ENCODE results near the gene TMEM248.
A peak's percentile ranks its signal among the peaks of the same experiment; 100 is the strongest.
"Not testable (repeated sequence)": the region's sequence is repeated elsewhere in the genome, so short reads cannot be mapped to it uniquely, and the experiment has no call there.

Gene TMEM248

DNA sequence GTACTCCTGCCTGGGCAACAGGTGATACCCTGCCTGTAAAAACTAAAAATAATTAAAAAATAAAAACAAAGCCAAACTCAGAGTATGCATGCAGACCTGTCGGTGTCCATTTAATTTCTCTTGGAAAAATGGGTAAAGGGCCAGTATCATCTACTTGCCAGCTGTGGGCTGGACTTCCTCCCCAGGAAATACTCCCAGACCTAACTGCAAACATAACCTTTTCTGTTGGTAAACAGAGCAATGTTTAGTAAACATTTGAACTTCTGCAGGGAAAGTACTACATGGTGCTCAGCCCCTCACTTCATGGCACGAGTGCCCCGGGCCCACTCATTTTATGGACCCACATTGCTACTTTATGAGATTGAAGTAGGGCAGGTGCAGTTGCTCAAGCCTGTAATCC, 10.2 kb upstream of the TMEM248 start:
- DNase-seq, result no peak

DNA sequence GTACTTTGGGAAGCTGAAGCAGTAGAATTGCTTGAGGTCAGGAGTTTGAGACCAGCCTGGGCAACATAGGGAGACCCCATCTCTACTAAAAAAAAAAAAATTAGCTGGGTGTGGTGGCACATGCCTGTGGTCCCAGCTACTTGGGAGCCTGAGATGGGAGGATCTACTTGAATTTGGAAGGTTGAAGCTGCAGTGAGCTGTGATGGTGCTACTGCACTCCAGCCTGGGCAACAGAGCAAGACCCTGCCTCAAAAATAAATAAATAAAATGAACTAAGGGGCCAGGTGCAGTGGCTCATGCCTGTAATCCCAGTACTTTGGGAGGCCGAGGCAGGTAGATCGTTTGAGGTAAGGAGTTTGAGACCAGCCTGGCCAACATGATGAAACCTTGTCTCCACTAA, 9.8 kb upstream of the TMEM248 start:
- DNase-seq, result not testable (repeated sequence)

DNA sequence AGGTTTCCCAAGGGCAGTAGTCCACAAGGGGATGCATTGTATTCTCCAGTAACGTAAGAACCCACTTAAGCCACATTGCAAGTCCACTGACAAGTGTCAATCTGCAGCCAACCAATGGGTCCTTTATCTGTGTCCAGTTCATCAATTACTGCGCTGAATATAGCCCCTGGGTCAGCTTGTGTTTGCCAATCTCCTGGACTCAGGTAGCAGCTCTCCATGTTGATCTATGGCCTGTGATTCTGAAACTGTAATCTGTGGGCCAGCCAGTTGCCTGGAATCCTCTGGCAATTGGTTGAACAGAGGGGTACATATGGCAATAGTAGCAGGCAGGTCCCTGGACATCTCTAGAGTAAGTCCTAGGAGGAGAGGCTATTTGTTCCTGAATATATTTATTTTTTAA, 8.8 kb upstream of the TMEM248 start:
- DNase-seq, result no peak

DNA sequence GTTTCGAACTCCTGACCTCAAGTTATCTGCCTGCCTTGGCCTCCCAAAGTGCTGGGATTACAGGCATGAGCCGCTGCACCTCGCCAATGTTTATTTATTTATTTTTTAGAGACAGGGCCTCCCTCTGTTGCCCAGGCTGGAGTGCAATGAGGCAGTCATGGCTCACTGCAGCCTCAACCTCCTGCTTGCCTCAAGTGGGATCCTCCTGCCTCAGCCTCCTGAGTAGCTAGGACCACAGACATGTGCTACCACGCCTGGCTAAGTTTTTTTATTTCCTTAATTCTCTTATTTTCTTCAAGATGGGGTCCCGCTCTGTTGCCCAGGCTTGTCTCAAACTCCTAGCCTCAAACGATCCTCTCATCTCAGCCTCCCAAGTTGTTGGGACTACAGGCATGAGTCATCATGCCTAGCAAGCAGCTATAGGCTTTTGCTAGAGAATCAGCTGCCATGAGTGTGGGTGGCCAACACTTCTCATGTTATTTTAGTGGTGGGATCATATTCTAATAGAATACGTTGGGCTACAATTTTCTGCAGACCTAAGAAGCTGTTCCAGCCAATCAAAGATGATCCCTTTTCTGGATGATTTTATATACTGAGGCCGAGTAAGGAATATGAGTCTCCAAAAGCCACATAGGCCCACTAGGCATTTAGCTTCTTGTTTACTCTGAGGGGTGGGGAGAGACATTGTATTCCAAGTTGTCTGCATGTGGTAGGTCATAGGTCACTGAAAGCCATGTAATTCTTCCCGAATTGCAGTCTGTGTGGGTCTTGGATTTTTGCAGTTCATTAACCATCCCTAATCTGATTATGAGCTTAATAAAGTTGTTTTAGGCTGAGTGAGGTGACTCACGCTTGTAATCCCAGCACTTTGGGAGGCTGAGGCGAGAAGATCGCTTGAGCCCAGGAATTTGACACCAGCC, 7.6 kb upstream of the TMEM248 start:
- no peak for DNase-seq

- DNase-seq, result not testable (repeated sequence)
These were observed 3.1 kb upstream of the TMEM248 start for GRCh38 chr7:66917904-66918303.

DNA sequence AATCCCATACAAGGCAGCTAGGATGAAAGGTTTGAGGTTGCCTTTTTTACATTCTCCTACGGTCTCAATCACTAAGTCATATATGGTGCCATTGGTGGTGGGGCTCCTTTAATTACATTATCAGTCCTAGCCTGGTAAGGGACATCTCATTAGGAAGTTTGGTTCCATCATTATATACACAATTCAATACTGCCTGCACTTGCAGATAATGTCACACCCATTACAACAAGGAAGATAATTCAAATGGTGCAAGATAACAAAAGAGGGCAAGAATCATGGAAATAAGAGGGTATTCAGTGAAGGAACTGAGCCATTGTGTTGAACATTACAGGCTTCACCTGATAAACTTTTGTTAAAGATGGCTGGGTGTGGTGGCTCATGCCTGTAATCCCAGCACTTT, 1.7 kb upstream of the TMEM248 start:
- DNase-seq, result no peak

DNA sequence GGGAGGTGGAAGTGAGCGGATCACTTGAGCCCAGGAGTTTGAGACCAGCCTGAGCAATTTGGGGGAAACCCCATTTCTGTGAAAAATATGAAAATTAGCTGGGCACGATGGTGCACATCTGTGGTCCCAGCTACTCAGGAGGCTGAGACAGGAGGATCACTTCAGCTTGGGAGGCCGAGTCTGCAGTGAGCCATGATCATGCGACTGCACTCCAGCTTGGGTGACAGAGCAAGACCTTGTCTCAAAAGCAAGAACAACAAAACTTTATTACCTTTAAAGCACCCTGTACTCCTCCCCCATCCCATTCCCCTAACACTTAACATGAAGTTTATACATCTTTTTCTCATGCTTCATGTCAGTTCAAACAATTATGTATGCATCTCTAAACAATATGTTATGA, 1.3 kb upstream of the TMEM248 start:
- DNase-seq, result no peak

GRCh38 chr7:66920256-66920655, 769 bp upstream of the TMEM248 start:
- DNase-seq, result no peak

DNA sequence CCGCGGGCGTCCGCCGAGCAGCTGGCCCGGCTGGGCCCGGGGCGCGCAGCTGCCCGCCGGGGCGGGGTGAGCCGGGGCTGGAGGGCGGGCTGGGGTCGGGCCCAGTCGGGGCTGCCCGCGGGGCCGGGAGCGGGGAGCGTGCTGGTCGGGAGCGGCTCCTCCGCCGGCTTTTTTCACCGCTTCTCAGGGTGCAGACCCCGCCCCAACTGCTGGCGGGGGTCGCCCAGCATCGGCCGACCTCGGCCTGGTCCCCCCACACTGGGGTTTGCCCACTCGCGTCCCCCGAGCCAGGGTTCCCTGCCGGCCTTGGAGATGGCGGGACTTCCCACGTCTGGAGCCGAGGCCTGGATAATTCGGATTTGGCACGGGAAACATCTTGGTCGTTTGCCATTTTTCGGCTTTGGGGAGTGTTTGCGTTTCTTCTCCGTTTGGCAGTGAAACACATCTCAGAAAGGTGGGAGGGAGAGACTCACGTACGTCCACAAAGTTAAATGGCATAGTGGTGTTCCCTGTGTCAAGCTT, 432 bp downstream of the TMEM248 start:
- DNase-seq, result peak; percentile 5

DNA sequence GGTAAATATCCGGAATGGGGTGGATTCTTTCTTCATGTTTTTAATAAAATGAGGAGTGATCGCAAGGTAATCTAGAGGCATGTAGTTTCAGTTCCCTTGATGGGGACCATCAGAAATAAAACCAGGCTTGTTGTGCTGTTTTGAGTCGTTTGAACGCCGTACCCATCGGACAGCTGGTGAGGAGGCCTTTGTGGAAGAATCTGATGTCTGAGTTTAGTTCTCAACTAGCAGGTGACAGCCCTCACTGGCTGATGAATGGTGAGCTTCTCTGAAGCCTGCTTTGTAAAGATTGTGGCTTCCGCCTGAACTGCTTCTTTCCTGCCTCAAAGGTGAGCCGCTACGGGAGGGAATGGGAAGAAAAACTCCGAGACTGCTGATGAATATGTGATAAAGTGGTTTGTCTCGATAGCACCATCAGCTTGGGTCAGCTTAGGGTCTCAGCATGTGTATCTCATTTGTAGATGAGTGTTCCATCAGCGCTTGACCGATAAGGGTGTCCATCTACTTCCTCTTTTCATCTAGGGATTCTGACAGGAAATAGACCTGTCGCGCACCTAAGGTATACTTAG, 977 bp downstream of the TMEM248 start:
- DNase-seq, result no peak

DNA sequence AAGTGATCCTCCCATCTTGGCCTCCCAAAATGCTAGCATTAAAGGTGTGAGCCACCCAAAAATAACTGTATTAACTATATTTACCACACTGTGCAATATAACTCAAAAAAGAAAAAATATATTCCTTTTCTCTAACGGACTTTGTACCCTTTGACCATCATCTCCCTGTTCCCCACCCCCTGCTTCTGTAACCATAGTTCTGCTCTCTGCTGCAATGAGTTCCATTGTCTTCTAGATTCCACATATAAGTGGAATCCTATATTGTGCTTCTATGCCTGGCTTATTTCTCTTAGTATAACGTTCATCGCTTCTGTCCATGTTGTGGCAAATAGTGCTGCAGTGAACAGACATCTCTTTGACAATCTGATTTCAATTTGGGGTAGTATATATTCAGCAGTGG, 4.2 kb downstream of the TMEM248 start:
- DNase-seq, result no peak

DNA sequence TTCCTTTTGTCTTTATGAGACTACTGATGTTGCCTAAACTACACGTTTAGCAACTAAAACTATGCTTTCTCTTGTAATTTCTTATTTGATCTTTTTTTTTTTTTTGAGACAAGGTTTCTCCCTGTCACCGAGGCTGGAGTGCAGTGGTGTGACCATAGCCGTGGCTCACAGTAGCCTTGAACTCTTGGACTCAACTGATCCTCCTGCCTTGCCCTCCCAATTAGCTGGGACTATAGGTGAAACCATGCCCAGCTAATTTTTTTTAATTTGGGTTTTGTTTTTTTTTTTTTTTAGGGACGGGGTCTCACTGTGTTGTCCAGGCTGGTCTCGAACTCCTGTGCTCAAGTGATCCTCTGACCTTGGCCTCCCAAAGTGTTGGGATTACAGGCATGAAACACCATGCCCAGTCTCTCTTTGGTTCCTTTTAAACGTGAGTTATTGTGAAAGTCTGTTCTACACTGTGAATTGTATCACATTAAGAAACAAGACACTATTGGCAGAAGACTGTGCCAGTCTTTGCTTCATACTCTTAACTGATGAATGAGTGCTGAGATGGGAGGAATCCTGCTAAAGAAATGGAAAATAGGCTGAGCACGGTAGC, 6.4 kb downstream of the TMEM248 start:
- no peak for DNase-seq

GRCh38 chr7:66928388-66928787, 7.4 kb downstream of the TMEM248 start:
- DNase-seq, result no peak

DNA sequence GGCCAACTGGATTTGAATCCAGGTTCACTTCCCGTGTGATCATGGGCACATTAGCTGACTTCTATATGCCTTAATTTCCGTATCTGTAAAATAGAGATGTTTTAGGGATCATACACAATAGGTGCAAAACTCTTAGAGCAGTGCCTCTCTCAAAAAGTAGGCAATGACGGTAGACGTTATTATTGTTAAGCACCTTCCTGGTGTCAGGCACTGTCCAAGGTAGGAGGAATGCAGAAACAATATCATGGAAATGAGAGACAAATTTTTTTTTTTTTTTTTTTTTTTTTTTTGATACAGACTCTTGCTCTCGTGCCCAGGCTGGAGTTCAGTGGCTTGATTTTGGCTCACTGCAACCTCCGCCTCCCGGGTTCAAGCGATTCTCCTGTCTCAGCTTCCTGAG, 8.1 kb downstream of the TMEM248 start:
- DNase-seq, result no peak

DNA sequence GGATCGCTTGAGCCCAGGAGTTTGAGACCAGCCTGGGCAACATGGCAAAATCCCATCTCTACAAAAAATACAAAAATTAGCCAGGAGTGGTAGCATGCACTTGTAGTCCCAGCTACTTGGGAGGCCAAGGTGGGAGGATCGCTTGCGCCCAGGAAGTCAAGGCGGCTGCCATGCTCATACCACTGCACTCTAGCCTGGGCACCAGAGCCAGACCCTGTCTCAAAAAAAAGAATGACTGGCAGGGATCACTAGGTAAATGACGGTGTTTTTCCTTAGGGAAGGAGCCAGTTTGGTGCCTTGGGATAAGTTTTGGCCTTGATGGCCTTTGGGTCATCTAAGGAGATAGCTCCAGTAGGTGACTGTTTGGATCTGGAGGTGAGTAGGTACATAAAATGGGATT, 8.9 kb downstream of the TMEM248 start:
- no peak for DNase-seq

DNA sequence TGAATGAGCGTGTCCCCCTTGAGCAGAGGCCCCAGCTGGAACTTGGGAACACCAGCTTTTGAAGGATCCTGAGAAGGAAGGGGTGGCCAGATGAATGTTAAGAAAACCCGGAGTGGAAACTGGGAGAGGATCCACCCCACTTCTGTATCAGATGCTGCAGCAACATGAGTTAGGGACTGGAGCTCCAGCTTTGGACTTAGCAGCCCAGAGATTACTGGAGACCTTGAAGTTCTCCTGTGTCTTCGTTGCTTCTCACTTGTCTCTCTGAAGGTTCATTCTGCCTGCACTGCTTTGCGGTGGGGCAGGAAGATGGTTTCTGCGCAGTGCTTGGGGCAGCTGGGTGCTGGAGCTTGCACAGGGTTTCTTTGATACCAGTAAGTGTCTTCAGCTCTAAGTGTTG, 9.3 kb downstream of the TMEM248 start:
- DNase-seq, result no peak

- no peak for DNase-seq
These were observed 12.4 kb downstream of the TMEM248 start for GRCh38 chr7:66933469-66933868.

DNA sequence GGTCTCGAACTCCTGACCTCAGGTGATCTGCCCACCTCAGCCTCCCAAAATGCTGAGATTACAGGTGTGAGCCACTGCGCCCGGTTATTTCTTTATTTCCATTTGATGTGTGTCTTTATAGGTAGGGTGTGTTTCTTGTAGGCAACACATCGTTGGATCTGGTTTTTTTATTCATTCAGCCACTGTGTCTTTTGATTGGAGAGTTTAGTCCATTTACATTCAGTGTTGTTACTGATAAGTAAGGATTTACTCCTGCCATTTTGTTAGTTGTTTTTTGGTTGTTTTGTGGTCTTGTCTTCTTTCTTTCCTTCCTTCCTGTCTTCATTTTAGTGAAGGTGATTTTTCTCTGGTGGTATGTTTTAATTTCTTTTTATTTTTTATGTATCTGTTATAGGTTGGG, 16.9 kb downstream of the TMEM248 start:
- DNase-seq, result no peak

- DNase-seq, result no peak
These were observed 18.3 kb downstream of the TMEM248 start for GRCh38 chr7:66939325-66939724.

- DNase-seq, result no peak
These were observed 25.5 kb downstream of the TMEM248 start for GRCh38 chr7:66946545-66946944.

DNA sequence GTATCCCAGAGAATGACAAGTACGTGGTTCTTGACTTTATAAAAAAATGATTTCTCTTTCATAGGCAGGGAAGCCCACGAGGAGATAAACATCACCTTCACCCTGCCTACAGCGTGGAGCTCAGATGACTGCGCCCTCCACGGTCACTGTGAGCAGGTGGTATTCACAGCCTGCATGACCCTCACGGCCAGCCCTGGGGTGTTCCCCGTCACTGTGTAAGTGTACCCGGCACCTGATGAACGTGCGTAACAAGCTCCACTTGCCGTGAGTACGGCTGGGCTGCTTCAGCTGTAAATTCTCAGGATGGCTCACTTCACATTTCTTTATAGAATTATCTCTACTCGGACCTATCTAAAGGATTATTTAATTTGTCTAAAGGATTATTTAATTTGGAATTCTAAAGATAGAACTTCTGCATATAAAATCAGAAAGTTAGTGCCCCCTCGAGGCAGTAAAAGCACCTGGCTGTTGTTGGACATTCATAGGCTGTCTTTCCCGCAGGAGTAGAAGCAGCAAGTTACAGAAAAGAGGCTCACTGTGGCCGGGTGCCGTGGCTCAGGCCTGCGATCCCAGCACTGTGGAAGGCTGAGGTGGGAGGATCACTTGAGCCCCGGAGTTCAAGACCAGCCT, 27.6 kb downstream of the TMEM248 start:
- DNase-seq, result no peak

DNA sequence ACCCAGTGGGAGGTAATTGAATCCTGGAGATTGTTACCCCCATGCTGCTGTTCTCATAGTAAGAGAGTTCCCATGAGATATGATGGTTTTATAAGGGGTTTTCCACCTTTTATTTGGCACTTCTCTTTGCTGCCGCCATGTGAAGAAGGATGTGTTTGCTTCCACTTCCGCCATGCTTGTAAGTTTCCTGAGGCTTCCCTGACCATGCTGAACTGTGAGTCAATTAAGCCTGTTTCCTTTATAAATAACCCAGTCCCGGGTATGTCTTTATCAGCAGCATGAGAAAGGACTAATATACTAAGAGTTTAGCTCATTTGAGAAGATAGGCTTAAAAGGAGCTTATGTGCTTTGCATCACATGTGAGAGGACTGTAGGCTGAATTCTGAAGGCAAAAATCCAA, 29.3 kb downstream of the TMEM248 start:
- no peak for DNase-seq

GRCh38 chr7:66950763-66951162, 29.7 kb downstream of the TMEM248 start:
- DNase-seq, result no peak

Measured in NCI-H1694 (cell line).